Left renal cortex interstitium (tissue), 4 donors: Measurements from ENCODE around the gene ARPC5L. TPM values are rescaled to one million over a fixed set of nuclear protein-coding genes. Genes with fewer than 3 reads are reported as not detected.
A peak's percentile ranks its signal among the peaks of the same experiment; 100 is the strongest.
"Not testable (repeated sequence)": the region's sequence is repeated elsewhere in the genome, so short reads cannot be mapped to it uniquely, and the experiment has no call there.

Experiments used
- DNase-seq, 4 donors: peaks; one replicate each; pipeline ENCODE4 v3.0.0-alpha.2; 2013; ENCODE audit warnings: low read depth in 4 of 4, low spot score in 2 of 4, missing footprints in 1 of 4
- polyA plus RNA-seq, 4 donors: library from polyadenylated mRNA; unstranded; fragments of 120-200 nt; gene quantifications; one replicate each; pipeline ENCODE4 v1.2.1, GENCODE V29; 2013; ENCODE audit not compliant: insufficient read length in 4 of 4

The ARPC5L gene
- polyA plus RNA-seq = 10 to 100 TPM; 37.2 to 41.2 (median 38.3) TPM

- peak; percentile 77 to 88 (median 83) for DNase-seq
Measured at GRCh38 chr9:124861342-124862229, at the start of gene ARPC5L, which contains the start of gene RPL35. Gene ARPC5L, plus strand, starts transcription at chr9:124862130. Its CDS starts 7,161 bp downstream, at chr9:124869291. Gene RPL35, minus strand, starts transcription at chr9:124861957. Its CDS starts 45 bp downstream, at chr9:124861912.

- no peak for DNase-seq
Measured at GRCh38 chr9:124812441-124812876, 49.5 kb upstream of the ARPC5L start.

GRCh38 chr9:124813041-124813440 lies 48.9 kb upstream of the ARPC5L start:
- DNase-seq = no peak

- no peak for DNase-seq
Measured at GRCh38 chr9:124813501-124814163, 48.3 kb upstream of the ARPC5L start.

GRCh38 chr9:124814164-124814535 lies 47.8 kb upstream of the ARPC5L start:
- no peak for DNase-seq

GRCh38 chr9:124815601-124816000 lies 46.3 kb upstream of the ARPC5L start:
- no peak for DNase-seq

GRCh38 chr9:124818431-124819281 lies 43.3 kb upstream of the ARPC5L start:
- DNase-seq = no peak

- no peak for DNase-seq
Measured at GRCh38 chr9:124820698-124821623, 41.0 kb upstream of the ARPC5L start.

GRCh38 chr9:124828489-124829333 lies 33.2 kb upstream of the ARPC5L start:
- no peak for DNase-seq

GRCh38 chr9:124829334-124829669 lies 32.6 kb upstream of the ARPC5L start:
- no peak for DNase-seq

GRCh38 chr9:124830593-124830992 lies 31.3 kb upstream of the ARPC5L start:
- no peak for DNase-seq

GRCh38 chr9:124831642-124832364 lies 30.1 kb upstream of the ARPC5L start:
- no peak for DNase-seq

GRCh38 chr9:124834591-124834990 lies 27.3 kb upstream of the ARPC5L start:
- no peak for DNase-seq

- DNase-seq = peak in 1 of 4 donors; percentile 45
Measured at GRCh38 chr9:124835026-124835557, 26.8 kb upstream of the ARPC5L start.

GRCh38 chr9:124838132-124838531 lies 23.8 kb upstream of the ARPC5L start:
- DNase-seq = not testable (repeated sequence)

GRCh38 chr9:124838567-124839275 lies 23.2 kb upstream of the ARPC5L start:
- DNase-seq = not testable (repeated sequence)

- DNase-seq = no peak
Measured at GRCh38 chr9:124839612-124840299, 22.2 kb upstream of the ARPC5L start.
